ELR (cell line): ENCODE measurements around the gene F2RL2.
"Not testable (repeated sequence)": the region's sequence is repeated elsewhere in the genome, so short reads cannot be mapped to it uniquely, and the experiment has no call there.

Source experiments
- DNase-seq: peaks from one replicate; pipeline ENCODE4 v3.0.0-alpha.2; 2015; ENCODE audit warnings: low read depth

Gene F2RL2

GRCh38 chr5:76620166-76620565 lies 3.0 kb downstream of the F2RL2 start:
- DNase-seq: peak; percentile 40

GRCh38 chr5:76617675-76618074 lies 5.5 kb downstream of the F2RL2 start:
- peak; percentile 87 for DNase-seq

DNA sequence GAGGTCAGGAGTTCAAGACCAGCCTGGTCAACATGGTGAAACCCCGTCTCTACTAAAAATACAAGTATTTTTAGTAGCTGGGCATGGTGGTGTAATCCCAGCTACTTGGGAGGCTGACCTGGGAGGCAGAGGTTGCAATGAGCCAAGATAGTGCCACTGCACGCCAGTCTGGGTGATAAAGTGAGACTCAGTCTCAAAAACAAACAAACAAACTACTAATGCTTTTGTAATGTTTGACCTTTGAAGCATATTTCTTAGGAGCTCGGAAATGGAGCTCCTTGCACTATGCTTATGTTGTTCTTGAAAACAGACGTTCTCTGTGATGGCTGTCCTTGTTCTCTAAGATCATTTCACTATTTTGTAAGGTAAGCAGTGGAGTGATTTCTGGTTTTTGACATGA lies 6.0 kb downstream of the F2RL2 start:
- DNase-seq: peak; percentile 36

DNA sequence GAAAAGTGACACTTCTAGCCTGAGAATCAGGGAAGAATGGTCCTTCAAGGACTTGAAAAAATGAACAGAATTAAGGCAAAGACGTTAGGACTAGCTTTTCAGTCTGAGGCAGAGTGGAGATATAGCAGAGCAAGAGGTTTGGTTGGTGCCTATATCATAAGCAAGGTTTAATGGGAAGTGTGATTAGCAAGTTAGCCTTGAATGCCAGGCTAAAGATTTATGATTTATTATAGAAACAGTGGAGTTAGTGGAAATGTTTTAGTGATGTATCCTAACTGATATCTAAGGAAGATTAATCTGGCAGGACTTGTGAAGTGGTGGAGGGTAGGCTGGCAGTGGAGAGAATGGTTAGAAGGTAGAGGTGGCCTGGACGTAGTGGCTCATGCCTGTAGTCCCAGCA lies 7.0 kb downstream of the F2RL2 start:
- no peak for DNase-seq

DNA sequence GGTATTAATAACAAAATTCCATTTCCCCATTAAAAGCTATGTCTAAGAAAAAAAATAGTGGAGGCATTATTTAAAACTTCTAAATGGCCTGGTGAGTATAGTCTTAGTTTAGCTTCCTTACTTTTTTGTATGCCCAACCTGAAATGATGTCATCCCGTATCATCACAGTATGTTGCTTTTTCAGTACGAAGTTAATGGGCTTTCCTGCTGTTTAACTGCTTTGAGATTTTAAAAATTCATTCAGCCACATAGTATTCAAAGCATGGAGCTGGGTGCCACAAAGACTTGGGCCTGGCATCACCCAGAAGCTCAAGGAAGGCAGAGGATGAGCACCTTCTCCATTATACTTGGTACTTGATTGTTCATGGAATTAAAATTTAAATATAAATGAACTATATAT lies 7.4 kb downstream of the F2RL2 start:
- DNase-seq: peak; percentile 39

DNA sequence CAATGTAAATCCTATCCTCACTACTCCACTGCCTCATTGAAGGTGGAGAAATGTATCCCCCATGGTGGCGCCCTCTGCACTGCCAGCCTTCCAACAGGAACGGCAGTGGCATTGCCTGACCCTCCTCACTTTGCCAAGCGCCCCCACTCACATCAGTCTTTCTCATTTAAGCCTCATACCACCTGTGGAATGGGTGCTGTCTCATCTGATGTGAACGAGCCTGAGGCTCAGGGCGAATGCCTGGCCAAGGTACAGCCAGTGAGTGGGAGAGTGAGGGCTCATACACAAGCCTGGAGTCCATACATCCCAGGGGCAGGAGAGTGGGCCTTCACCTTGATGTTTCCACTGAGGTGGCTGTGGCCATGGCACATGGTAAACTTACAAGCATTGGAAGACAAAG lies 10.3 kb downstream of the F2RL2 start:
- no peak for DNase-seq

DNA sequence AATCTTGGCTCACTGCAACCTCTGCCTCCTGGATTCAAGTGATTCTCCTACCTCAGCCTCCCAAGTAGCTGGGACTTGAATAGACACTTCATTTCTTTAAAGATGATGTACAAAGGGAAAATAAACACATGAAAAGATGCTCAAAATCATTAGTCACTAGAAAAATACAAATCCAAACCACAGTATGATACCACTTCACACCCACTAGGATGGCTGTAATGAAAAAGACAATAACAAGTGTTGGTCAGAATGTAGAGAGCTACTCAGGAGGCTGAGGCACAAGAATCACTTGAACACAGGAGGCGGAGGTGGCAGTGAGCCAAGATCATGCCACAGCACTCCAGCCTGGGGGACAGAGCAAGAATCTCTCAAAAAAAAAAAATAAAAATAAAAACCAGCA lies 13.0 kb downstream of the F2RL2 start:
- no peak for DNase-seq

- DNase-seq: peak; percentile 71
Measured at GRCh38 chr5:76608833-76609232, 14.4 kb downstream of the F2RL2 start.

DNA sequence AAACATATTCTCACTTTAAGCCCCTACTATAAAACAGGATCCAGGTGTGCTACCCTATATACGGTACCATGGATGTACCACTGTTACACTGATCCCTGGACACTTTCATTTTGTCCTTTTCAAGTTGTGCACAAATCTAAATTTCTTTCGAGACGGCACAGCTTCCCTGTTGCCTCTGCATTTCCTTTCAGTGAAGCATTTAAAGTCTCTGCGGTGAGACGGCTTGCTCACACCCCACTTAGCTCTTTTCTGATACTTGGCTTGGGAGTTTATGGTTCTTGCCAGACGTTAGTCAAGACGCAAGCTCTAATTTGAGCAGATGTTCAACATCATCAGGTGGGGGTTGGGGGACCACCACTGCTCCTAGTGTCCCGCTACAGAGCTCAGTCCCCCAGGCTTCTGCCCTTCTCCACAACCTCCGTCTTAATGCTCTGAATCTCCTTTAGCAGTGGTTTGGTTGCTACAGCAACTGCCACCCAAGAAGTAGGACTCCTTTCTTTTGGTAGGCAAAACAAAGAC lies 15.8 kb downstream of the F2RL2 start:
- peak; percentile 30 for DNase-seq

DNA sequence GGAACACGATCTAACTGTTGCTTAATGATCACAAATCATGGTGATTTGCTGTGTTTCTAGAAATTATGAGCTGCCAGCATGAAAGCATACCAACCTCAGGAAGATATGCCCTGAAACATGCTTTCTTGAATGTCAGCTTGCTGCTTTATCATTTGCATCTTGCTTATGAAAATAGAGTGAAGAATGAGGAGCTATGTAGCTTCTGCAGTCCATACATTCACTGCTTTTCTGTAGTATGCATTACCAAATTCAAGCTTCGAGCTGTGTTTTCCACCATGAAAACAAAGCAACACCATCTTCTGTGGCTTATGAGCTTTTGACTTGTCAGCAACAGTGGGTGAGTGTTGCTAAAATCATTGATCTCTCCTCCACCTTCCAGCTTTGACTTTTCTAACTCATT lies 16.5 kb downstream of the F2RL2 start:
- no peak for DNase-seq

GRCh38 chr5:76604838-76605237 lies 18.4 kb downstream of the F2RL2 start:
- peak; percentile 45 for DNase-seq

DNA sequence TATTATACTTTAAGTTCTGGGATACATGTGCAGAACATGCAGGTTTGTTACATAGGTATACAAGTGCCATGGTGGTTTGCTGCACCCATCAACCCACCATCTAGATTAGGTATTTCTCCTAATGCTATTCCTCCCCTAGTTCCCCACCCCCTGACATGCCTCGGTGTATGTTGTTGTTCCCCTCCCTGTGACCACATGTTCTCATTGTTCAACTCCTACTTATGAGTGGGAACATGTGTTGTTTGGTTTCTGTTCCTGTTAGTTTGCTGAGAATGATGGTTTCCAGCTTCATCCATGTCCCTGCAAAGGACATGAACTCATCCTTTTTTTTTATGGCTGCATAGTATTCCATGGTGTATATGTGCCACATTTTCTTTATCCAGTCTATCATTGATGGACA lies 19.2 kb downstream of the F2RL2 start:
- DNase-seq: not testable (repeated sequence)

- DNase-seq: peak; percentile 56
Measured at GRCh38 chr5:76602094-76602726, 21.0 kb downstream of the F2RL2 start.

DNA sequence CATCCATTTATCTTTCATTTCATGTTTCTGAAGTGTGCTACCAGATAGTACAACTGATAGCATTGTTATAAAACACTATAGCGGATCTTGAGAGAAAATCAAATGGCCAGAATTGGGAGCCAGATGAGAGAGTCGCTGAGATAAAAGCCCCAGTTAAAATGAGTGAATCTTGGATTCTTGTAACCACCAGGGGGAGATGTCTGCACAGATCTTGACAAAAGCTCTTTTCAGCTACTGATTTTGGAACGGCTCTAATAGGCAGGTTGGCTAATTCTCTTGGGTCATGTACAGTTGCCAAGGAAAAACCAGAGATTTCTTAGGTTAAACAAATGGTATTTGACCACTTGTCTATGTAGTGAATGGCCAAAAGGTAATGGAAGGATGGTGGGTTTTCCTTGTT lies 21.7 kb downstream of the F2RL2 start:
- DNase-seq: peak; percentile 83

- no peak for DNase-seq
Measured at GRCh38 chr5:76600716-76601115, 22.5 kb downstream of the F2RL2 start.

- no peak for DNase-seq
Measured at GRCh38 chr5:76598531-76598930, 24.7 kb downstream of the F2RL2 start.

DNA sequence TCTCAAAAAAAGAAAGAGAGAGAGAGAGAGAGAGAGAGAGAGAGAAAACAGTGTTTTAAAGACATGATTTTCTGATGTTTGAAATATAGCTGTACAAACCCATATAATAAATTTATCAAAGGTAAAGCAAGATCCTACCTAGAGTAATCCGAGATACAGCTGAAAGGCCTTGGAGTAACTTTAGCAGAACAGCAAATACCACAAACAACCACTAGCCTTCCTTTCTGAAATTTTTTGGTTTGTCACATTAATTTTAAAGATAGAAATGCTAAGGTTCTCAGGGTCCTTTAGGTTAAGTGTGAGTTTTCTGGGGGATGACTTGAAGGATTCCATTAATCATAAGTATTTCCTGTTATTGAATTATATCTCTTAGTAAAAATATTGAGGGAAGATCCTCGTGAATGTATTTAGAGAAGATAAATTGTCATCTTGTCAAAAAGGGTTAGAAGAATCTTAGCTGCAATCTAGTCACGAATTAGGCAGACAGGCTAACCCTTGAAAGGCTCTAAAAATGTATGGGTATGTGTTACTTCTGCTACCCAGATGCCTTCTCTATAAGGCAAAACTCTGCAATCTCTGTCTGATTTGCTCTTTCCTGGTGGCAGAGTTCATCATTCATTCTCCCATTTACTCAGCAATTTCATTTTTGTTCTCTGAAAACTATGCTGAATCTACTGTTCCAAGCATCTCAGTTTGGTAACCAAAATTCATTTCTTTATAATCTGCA lies 27.3 kb downstream of the F2RL2 start:
- DNase-seq: no peak

DNA sequence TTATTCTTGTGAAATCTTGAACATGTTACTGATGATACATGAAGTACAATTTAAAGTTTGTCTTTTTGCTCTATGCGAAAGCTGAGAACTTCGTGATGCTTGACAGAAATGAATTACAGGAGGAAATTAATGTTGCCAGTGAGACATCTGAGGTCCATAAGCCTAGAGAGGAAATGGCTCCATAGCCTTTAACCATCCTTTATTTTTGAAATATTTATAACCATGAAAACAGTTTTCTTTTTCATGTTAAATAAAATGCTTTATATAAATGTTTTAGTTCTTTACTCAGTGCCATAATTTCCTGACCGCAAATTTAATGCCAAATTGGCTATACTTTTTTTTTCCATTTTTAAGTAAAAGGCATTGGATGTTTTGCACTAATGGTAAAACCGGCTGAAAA lies 29.1 kb downstream of the F2RL2 start:
- DNase-seq: no peak

DNA sequence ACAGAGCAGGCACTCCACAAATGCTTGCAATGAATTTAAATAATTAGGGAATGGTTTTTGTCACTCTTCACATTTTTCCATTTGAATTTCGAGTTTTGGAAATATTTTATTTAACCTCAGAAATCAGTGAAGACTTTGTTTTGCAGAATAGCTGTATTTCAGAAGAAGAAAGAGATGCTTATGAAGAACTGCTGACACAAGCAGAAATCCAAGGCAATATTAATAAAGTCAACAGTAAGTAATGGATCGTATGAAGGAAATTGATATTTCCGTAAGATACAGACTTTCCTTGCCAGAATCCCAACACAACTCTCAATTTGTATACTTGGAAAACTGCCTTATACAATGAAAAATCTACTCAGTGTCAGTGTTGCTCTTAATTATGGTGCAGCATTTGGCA lies 30.5 kb downstream of the F2RL2 start:
- no peak for DNase-seq

GRCh38 chr5:76591366-76591765 lies 31.8 kb downstream of the F2RL2 start:
- DNase-seq: no peak

DNA sequence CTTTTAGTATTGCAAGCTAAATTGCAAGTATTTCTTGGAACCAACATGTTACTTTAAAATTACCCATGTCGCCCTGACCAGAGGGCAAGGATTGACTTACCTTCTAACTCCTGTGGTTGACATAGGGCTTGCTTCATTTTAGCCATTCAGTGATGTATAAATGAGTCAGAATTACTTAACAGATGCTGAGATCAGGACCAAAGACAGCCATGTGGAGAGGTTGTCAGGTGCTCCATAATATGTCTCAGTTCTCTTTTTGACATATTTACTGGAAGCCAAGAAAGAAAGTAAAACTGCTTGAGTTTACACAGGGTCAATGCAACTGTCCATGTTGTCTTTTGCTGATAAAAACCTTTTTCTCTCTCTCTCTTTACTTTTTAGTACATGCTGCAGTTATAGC lies 33.2 kb downstream of the F2RL2 start:
- DNase-seq: peak; percentile 10

DNA sequence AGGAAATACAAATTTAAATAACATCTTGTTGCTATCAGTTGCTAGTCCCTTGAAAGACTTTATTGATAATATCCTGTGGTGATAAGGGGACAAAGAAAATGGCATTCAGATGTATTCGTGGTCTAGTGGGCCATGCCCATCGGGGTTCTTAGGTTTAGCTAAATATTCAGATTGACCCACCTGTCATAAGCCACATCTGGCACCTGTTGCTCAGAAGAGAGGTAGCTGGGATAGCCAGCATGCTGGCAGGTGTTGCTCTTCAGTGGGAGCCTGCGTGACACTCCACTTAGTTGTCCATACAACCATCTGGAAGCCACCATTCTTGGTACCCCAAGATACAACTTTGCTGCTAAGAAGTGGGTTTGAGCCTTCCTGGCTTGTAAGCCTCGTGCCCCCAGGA lies 36.7 kb downstream of the F2RL2 start:
- DNase-seq: no peak

DNA sequence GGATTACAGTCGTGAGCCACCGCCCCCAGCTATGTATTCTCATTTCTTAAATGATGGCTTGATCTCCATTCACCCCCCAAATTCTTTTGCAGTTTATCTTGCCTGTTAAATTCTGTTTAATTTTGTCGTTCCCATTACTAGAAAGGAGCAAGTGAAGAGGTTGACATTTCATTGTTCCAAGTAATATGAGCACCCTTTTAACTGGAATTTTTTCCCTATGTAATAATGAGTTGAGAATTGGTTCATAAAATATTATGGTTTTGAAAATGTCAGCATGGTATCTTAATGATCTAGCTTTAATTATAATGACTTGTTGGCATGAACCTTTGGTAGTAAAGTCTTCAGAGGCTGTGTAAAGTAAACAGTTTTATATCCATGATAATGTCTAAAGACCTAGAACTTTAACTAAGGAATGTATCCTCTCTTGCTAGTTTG lies 37.4 kb downstream of the F2RL2 start:
- DNase-seq: no peak
